22Rv1 (cell line): ENCODE measurements around the gene PRDM16.

Experiments used
- CTCF ChIP-seq: fragments of 450-650 bp; IDR thresholded peaks from 2 replicates; pipeline ENCODE4 v1.5.1; 2017; ENCODE audit warnings: mild to moderate bottlenecking
- ZFX ChIP-seq: fragments of 450-650 bp; IDR thresholded peaks from 2 replicates; pipeline ENCODE4 v1.6.1; 2017; ENCODE audit warnings: antibody characterized with exemption, borderline replicate concordance

GRCh38 chr1:3433596-3434320 is 364.8 kb downstream of the PRDM16 start:
- TF ChIP-seq CTCF, result no peak
- TF ChIP-seq ZFX, result no peak
